HepG2 (cell line): ENCODE measurements around the gene KAT7. TPM values are rescaled to one million over a fixed set of nuclear protein-coding genes. Genes with fewer than 3 reads are reported as not detected.
A peak's percentile ranks its signal among the peaks of the same experiment; 100 is the strongest.

Source experiments
- DNMT1 ChIP-seq: sonication (generic); formaldehyde crosslinking; IDR thresholded peaks from 2 replicates; pipeline ENCODE4 v1.5.1; 2020; ENCODE audit warnings: mild to moderate bottlenecking, missing genetic modification reagents
- EED ChIP-seq: sonication (generic); formaldehyde crosslinking; IDR thresholded peaks from 2 replicates; pipeline ENCODE4 v1.5.0; 2020; ENCODE audit warnings: mild to moderate bottlenecking, missing genetic modification reagents
- KDM3A ChIP-seq: IDR thresholded peaks from 2 replicates; pipeline ENCODE4 v1.6.1; 2018; ENCODE audit warnings: low read depth, missing compliant biosample characterization
- NR2F6 ChIP-seq, 2 experiments: IDR thresholded peaks; 2 replicates each; pipeline ENCODE4 v1.6.1; 2016; ENCODE audit warnings: antibody characterized with exemption in 1 of 2, mild to moderate bottlenecking in 1 of 2
- RAD21 ChIP-seq: fragments of 450-650 bp; formaldehyde crosslinking; IDR thresholded peaks from 2 replicates; pipeline ENCODE4 v1.5.0; 2020; ENCODE audit warnings: mild to moderate bottlenecking
- RBM39 ChIP-seq: fragments of 200-400 bp; formaldehyde crosslinking; IDR thresholded peaks from one replicate; pipeline ENCODE4 v1.6.1; 2018; ENCODE audit warnings: antibody characterized with exemption, mild to moderate bottlenecking, low read depth, low read length; ENCODE audit not compliant: poor library complexity, severe bottlenecking
- SRSF9 ChIP-seq: fragments of 200-400 bp; formaldehyde crosslinking; IDR thresholded peaks from 2 replicates; pipeline ENCODE4 v1.6.1; 2018; ENCODE audit warnings: borderline replicate concordance, mild to moderate bottlenecking, low read depth, low read length; ENCODE audit not compliant: insufficient read depth, poor library complexity, severe bottlenecking
- WIZ ChIP-seq: sonication (generic); formaldehyde crosslinking; IDR thresholded peaks from 2 replicates; pipeline ENCODE4 v1.5.1; 2020; ENCODE audit warnings: mild to moderate bottlenecking, missing genetic modification reagents
- ZNF12 ChIP-seq: sonication (generic); formaldehyde crosslinking; IDR thresholded peaks from 2 replicates; pipeline ENCODE4 v1.5.0; 2020; ENCODE audit warnings: missing genetic modification reagents
- ZNF768 ChIP-seq: sonication (generic); formaldehyde crosslinking; IDR thresholded peaks from 2 replicates; pipeline ENCODE4 v1.4.0; 2020; ENCODE audit warnings: missing genetic modification reagents
- ZNF883 ChIP-seq: sonication (generic); formaldehyde crosslinking; IDR thresholded peaks from 2 replicates; pipeline ENCODE4 v1.5.1; 2020; ENCODE audit warnings: mild to moderate bottlenecking, missing genetic modification reagents; ENCODE audit errors: not compliant biosample characterization
- polyA plus RNA-seq, 8 experiments: library from polyadenylated mRNA; depleted of rRNA in 3 of 8; stranded (reverse) in 7 of 8; unstranded in 1 of 8; fragments of >200 nt; fragmentation: Illumina TruSeq in 4 of 8; extraction: Trizol in 4 of 8; gene quantifications; 2 replicates each; pipeline versions ENCODE4 v1.2.1 to v1.2.3, GENCODE V29; 2011 to 2016; ENCODE audit warnings: low read depth in 4 of 8, missing spikeins in 1 of 8, mixed read lengths in 1 of 8; ENCODE audit not compliant: insufficient read depth in 1 of 8
- total RNA-seq, 5 experiments: library from RNA; depleted of rRNA; stranded (reverse); fragments of >200 nt; fragmentation: Illumina TruSeq; extraction: Trizol; gene quantifications; 2 replicates each; pipeline ENCODE4 v1.2.3, GENCODE V29; 2016; ENCODE audit warnings: low read depth in 1 of 5
- TF ChIP-seq, protein P1 (sequence below): sonication (generic); formaldehyde crosslinking; IDR thresholded peaks from 2 replicates; pipeline ENCODE4 v1.5.1; 2020; ENCODE audit warnings: mild to moderate bottlenecking, missing genetic modification reagents, borderline replicate concordance
- TF ChIP-seq, protein P2 (sequence below): sonication (generic); formaldehyde crosslinking; IDR thresholded peaks from 2 replicates; pipeline ENCODE4 v1.5.1; 2020; ENCODE audit warnings: mild to moderate bottlenecking, missing genetic modification reagents
- TF ChIP-seq, protein P3 (sequence below): IDR thresholded peaks from 2 replicates; pipeline ENCODE4 v1.4.0; 2020; ENCODE audit warnings: mild to moderate bottlenecking, missing genetic modification reagents

Gene KAT7
- total and polyA plus RNA-seq, 2 of the 13 experiments (the other 11 are each of a cell fraction or from before 2014, with no cell fraction given), result 21.2 to 39.2 TPM

DNA sequence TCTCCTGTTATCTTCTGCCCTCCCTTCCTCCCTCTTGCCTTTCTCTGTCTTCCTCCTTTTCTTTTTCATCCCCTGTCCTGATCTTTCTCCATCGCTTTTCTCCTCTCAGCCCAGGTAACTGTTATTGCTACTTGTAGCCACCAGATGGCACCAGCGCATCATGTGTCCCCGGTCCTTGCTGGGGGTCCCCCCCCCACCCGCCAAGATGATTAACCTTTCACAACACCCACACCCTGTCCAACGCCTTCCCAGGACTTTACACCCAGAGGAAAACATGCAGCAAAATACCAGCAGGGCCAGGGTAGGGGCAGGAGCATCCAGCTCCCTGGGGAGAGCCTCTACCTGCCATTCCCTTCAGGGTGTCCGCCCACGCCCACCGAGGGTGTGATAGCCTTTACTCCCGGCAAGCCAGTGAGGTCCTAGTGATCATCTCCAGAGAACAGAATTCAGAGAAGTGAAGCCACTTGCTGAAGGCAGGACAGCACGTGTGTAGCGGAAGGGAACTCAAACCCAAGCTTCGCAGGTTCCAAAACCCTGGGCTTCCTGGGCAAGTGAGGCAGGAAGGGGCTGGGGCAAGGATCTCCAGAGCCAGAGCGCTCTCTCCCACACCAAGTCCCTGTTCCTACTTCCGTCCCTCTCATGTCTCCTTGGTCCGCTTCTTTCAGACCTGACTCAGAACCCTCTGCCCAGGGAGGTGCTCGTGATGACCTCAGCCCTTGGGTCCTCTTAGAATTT lies 72.8 kb downstream of the KAT7 start (continued):
- TF ChIP-seq, protein P1, sequence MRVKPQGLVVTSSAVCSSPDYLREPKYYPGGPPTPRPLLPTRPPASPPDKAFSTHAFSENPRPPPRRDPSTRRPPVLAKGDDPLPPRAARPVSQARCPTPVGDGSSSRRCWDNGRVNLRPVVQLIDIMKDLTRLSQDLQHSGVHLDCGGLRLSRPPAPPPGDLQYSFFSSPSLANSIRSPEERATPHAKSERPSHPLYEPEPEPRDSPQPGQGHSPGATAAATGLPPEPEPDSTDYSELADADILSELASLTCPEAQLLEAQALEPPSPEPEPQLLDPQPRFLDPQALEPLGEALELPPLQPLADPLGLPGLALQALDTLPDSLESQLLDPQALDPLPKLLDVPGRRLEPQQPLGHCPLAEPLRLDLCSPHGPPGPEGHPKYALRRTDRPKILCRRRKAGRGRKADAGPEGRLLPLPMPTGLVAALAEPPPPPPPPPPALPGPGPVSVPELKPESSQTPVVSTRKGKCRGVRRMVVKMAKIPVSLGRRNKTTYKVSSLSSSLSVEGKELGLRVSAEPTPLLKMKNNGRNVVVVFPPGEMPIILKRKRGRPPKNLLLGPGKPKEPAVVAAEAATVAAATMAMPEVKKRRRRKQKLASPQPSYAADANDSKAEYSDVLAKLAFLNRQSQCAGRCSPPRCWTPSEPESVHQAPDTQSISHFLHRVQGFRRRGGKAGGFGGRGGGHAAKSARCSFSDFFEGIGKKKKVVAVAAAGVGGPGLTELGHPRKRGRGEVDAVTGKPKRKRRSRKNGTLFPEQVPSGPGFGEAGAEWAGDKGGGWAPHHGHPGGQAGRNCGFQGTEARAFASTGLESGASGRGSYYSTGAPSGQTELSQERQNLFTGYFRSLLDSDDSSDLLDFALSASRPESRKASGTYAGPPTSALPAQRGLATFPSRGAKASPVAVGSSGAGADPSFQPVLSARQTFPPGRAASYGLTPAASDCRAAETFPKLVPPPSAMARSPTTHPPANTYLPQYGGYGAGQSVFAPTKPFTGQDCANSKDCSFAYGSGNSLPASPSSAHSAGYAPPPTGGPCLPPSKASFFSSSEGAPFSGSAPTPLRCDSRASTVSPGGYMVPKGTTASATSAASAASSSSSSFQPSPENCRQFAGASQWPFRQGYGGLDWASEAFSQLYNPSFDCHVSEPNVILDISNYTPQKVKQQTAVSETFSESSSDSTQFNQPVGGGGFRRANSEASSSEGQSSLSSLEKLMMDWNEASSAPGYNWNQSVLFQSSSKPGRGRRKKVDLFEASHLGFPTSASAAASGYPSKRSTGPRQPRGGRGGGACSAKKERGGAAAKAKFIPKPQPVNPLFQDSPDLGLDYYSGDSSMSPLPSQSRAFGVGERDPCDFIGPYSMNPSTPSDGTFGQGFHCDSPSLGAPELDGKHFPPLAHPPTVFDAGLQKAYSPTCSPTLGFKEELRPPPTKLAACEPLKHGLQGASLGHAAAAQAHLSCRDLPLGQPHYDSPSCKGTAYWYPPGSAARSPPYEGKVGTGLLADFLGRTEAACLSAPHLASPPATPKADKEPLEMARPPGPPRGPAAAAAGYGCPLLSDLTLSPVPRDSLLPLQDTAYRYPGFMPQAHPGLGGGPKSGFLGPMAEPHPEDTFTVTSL (CRISPR knock-in tag), result no peak
- peak; percentile 41 for TF ChIP-seq RBM39
- no peak for TF ChIP-seq ZNF12 (CRISPR knock-in tag)
- no peak for TF ChIP-seq DNMT1
- TF ChIP-seq ZNF768 (CRISPR knock-in tag), result peak; percentile 34; the same call in 1 of the 2 replicates
- peak; percentile 57 for TF ChIP-seq NR2F6 (IDR thresholded peaks at IDR 0.05)
- TF ChIP-seq NR2F6 (CRISPR knock-in tag; IDR thresholded peaks at IDR 0.05), result peak; percentile 70
- TF ChIP-seq EED, result 0 out of 2 replicates have a peak, but pooled peaks have one; percentile 79
- peak; percentile 63; the same call in 1 of the 2 replicates for TF ChIP-seq KDM3A (CRISPR knock-in tag)
- TF ChIP-seq SRSF9, result no peak
- TF ChIP-seq, protein P2, sequence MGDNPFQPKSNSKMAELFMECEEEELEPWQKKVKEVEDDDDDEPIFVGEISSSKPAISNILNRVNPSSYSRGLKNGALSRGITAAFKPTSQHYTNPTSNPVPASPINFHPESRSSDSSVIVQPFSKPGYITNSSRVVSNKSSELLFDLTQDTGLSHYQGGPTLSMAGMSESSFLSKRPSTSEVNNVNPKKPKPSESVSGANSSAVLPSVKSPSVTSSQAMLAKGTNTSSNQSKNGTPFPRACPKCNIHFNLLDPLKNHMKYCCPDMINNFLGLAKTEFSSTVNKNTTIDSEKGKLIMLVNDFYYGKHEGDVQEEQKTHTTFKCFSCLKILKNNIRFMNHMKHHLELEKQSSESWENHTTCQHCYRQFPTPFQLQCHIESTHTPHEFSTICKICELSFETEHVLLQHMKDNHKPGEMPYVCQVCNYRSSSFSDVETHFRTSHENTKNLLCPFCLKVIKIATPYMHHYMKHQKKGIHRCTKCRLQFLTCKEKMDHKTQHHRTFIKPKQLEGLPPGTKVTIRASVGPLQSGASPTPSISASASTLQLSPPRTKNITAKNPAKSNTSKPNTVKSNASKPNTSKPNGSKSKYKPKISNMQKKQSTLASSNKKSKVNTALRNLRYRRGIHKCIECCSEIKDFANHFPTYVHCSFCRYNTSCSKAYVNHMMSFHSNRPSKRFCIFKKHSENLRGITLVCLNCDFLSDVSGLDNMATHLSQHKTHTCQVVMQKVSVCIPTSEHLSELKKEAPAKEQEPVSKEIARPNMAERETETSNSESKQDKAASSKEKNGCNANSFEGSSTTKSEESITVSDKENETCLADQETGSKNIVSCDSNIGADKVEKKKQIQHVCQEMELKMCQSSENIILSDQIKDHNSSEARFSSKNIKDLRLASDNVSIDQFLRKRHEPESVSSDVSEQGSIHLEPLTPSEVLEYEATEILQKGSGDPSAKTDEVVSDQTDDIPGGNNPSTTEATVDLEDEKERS (CRISPR knock-in tag), result 0 out of 2 replicates have a peak, but pooled peaks have one; percentile 49
- peak; percentile 70; the same call in 1 of the 2 replicates for TF ChIP-seq WIZ
- TF ChIP-seq, protein P3, sequence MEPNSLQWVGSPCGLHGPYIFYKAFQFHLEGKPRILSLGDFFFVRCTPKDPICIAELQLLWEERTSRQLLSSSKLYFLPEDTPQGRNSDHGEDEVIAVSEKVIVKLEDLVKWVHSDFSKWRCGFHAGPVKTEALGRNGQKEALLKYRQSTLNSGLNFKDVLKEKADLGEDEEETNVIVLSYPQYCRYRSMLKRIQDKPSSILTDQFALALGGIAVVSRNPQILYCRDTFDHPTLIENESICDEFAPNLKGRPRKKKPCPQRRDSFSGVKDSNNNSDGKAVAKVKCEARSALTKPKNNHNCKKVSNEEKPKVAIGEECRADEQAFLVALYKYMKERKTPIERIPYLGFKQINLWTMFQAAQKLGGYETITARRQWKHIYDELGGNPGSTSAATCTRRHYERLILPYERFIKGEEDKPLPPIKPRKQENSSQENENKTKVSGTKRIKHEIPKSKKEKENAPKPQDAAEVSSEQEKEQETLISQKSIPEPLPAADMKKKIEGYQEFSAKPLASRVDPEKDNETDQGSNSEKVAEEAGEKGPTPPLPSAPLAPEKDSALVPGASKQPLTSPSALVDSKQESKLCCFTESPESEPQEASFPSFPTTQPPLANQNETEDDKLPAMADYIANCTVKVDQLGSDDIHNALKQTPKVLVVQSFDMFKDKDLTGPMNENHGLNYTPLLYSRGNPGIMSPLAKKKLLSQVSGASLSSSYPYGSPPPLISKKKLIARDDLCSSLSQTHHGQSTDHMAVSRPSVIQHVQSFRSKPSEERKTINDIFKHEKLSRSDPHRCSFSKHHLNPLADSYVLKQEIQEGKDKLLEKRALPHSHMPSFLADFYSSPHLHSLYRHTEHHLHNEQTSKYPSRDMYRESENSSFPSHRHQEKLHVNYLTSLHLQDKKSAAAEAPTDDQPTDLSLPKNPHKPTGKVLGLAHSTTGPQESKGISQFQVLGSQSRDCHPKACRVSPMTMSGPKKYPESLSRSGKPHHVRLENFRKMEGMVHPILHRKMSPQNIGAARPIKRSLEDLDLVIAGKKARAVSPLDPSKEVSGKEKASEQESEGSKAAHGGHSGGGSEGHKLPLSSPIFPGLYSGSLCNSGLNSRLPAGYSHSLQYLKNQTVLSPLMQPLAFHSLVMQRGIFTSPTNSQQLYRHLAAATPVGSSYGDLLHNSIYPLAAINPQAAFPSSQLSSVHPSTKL (CRISPR knock-in tag), result peak; percentile 50
- peak; percentile 98 for TF ChIP-seq RAD21 (CRISPR knock-in tag)
- peak; percentile 81 for TF ChIP-seq ZNF883 (CRISPR knock-in tag)
